Stimulated activated CD8-positive, alpha-beta memory T cell treated with anti-CD3 and anti-CD28 coated beads, Interleukin-4, amount 100 ng/mL, for 24 hours (primary cell): ENCODE measurements around the gene ERCC6L2.

Experiments used
- DNase-seq: peaks from one replicate; pipeline ENCODE4 v3.0.0-alpha.2; 2020; ENCODE audit warnings: low read depth

Gene ERCC6L2

GRCh38 chr9:95979446-95979845, 104.0 kb downstream of the ERCC6L2 start:
- no peak for DNase-seq

- DNase-seq = no peak
Measured at GRCh38 chr9:95980262-95981125, 105.0 kb downstream of the ERCC6L2 start.

GRCh38 chr9:95981761-95982390, 106.4 kb downstream of the ERCC6L2 start:
- DNase-seq = no peak

GRCh38 chr9:95985440-95986055, 110.1 kb downstream of the ERCC6L2 start:
- no peak for DNase-seq

- no peak for DNase-seq
Measured at GRCh38 chr9:95989297-95989696, 113.8 kb downstream of the ERCC6L2 start.

GRCh38 chr9:95991326-95991725, 115.8 kb downstream of the ERCC6L2 start:
- no peak for DNase-seq

GRCh38 chr9:95992536-95992935, 117.0 kb downstream of the ERCC6L2 start:
- no peak for DNase-seq

- no peak for DNase-seq
Measured at GRCh38 chr9:95993337-95993736, 117.8 kb downstream of the ERCC6L2 start.

GRCh38 chr9:95999390-95999789, 123.9 kb downstream of the ERCC6L2 start:
- DNase-seq = no peak

- no peak for DNase-seq
Measured at GRCh38 chr9:96004379-96004778, 128.9 kb downstream of the ERCC6L2 start.

GRCh38 chr9:96006296-96006879, 130.9 kb downstream of the ERCC6L2 start:
- DNase-seq = no peak

GRCh38 chr9:96006961-96007360, 131.5 kb downstream of the ERCC6L2 start:
- no peak for DNase-seq

GRCh38 chr9:96008502-96009222, 133.2 kb downstream of the ERCC6L2 start:
- DNase-seq = no peak

- no peak for DNase-seq
Measured at GRCh38 chr9:96009223-96009602, 133.7 kb downstream of the ERCC6L2 start.

GRCh38 chr9:96009690-96010472, 134.4 kb downstream of the ERCC6L2 start:
- no peak for DNase-seq

- DNase-seq = no peak
Measured at GRCh38 chr9:96014078-96014477, 138.6 kb downstream of the ERCC6L2 start.

GRCh38 chr9:96015876-96016686, 140.6 kb downstream of the ERCC6L2 start:
- no peak for DNase-seq
